NCI-H2196 (cell line): Measurements from ENCODE around the gene C1orf159.
"Not testable (repeated sequence)": the region's sequence is repeated elsewhere in the genome, so short reads cannot be mapped to it uniquely, and the experiment has no call there.

Source experiments
- DNase-seq: peaks from one replicate; lab custom pipeline; 2025; ENCODE audit not compliant: unreplicated experiment; lab: John Stamatoyannopoulos, UW

The C1orf159 gene

DNA sequence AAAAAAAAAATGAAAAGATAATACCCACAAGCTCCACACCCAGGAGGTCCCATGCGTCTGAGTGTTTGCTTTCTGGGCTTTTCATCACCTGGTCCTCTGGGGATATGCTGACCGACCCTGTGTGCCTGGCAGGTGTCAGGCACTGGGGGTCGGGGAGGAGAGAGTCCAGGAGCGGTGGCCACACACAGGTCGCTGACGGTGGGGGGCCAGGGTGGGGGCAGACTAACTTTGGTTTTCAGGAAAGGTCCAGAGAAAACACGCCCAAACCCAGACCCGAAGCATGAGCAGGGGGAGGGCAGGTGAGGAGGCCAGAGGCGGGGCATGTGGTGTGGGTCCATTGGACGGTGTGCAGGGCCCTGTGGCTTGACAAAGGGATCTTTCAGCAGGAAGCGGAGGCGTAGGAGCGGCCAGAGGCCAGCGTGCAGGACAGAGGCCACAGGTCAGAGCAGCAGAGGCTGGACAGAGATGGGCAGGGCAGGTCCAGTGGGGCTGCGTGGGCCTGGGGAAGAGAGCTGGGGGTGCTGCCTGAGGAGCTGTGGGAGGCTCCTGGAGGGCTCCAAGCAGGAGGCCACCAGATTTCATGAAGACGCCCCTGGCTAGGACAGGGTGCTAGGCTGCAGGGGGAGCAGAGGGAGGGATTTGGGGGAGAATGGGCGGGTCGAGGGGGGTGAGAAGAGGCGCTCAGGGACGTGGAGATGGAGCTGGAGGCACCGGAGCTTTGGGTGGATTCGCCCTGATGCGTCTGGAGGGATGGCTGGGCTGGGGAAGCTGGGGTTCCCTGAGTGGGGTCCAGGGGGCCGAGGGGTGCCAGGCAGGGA, 57.6 kb downstream of the C1orf159 start:
- peak; percentile 16 for DNase-seq

DNA sequence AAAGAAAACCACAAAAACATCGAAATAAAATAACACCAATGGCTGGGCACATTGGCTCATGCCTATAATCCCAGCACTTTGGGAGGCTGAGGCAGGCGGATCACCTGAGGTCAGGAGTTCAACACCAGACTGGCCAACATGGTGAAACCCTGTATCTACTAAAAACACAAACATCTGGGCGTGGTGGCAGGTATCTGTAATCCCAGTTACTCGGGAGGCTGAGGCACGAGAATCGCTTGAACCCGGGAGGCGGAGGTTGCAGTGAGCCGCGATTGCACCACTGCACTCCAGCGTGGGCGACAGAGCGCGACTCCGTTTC, 58.2 kb downstream of the C1orf159 start:
- not testable (repeated sequence) for DNase-seq

DNA sequence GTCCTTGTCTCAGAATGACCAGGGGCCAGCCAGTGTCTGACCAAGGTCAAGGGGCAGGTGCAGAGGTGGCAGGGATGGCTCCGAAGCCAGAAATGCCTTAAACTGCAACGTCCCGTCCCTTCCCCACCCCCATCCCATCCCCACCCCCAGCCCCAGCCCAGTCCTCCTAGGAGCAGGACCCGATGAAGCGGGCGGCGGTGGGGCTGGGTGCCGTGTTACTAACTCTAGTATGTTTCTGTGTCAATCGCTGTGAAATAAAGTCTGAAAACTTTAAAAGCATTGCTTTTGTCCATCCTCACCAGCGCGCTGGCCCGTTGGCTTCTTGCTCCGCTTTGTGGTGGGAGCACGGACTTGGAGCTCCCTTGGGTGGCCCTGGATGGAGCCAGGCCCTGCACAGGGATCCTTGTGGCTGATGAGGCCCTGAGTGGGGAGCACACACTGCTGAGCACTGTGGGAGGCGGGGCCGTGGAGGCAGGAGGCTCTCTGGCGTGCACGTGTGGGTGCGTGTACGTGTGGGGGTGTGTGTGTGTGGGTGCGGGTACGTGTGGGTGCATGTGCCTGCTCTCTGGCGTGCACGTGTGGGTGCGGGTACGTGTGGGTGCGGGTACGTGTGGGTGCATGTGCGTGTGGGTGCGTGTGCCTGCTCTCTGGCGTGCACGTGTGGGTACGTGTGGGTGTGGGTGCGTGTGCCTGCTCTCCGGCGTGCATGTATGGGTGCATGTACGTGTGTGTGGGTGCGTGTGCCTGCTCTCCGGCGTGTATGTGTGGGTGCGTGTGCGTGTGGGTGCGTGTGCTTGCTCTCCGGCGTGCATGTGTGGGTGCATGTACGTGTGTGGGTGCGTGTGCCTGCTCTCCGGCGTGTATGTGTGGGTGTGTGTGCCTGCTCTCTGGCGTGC, 59.8 kb downstream of the C1orf159 start:
- no peak for DNase-seq

DNA sequence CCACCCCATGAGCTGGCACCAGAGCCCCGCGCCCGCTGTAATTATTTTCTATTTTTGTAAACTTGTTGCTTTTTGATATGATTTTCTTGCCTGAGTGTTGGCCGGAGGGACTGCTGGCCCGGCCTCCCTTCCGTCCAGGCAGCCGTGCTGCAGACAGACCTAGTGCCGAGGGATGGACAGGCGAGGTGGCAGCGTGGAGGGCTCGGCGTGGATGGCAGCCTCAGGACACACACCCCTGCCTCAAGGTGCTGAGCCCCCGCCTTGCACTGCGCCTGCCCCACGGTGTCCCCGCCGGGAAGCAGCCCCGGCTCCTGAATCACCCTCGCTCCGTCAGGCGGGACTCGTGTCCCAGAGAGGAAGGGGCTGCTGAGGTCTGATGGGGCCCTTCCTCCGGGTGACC, 60.9 kb downstream of the C1orf159 start:
- no peak for DNase-seq

DNA sequence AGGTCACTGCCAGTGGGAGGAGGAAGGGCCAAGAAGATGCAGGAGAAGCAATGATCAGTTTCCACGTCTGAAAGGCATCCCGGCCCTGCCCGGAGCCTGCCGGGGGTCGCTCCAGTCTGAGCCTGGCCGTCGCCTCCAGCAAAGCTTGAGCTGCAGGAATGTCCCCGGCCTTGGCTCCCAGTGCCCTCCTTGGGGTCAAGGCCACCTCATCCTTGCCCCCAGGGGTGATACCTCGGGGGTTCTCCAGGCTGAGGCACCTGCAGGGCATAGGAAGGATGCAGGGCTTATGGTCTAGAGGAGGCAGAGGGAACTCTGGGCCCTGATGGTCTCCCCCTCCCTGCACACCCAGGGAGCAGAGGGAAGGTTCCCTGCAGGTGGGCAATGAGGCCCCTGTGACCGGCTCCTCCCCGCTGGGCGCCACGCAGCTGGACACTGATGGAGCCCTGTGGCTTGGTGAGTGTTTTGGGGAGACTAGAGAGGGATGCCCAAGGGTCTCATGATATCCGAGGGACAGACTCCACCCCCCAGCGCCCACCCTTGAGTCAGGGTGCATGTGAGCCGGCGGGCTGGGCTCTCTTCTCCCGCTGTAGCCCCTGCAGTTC, 61.7 kb downstream of the C1orf159 start:
- DNase-seq: no peak

DNA sequence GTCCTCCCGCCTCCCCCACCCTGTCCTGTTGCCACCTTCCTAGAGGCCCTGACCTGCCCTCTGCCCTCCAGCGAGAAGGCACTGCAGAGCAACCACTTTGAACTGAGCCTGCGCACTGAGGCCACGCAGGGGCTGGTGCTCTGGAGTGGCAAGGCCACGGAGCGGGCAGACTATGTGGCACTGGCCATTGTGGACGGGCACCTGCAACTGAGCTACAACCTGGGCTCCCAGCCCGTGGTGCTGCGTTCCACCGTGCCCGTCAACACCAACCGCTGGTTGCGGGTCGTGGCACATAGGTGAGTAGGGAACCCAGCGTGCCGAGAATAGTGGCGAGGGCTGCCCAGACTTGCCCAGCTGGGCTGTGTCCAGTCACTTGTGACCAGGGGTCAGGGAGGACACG, 62.2 kb downstream of the C1orf159 start:
- no peak for DNase-seq

DNA sequence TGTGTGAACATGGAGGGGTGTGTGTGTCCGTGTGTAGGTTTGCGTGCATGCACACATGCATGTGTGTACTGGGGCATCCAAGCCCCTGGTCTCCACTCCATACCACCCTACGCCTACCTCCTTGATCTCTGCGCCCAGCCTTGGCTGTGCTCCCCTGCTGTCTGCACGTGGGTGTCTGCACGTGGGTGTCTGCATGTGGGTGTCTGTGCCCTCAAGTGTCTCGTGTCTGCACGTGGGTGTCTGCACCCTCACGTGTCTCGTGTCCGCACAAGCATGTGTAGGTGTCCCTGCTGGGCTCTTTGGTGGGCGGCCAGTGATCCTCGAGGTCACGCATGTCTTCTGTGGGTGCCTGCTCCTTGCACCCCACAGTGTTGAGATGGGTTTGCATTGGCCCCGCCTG, 62.9 kb downstream of the C1orf159 start:
- DNase-seq: no peak

DNA sequence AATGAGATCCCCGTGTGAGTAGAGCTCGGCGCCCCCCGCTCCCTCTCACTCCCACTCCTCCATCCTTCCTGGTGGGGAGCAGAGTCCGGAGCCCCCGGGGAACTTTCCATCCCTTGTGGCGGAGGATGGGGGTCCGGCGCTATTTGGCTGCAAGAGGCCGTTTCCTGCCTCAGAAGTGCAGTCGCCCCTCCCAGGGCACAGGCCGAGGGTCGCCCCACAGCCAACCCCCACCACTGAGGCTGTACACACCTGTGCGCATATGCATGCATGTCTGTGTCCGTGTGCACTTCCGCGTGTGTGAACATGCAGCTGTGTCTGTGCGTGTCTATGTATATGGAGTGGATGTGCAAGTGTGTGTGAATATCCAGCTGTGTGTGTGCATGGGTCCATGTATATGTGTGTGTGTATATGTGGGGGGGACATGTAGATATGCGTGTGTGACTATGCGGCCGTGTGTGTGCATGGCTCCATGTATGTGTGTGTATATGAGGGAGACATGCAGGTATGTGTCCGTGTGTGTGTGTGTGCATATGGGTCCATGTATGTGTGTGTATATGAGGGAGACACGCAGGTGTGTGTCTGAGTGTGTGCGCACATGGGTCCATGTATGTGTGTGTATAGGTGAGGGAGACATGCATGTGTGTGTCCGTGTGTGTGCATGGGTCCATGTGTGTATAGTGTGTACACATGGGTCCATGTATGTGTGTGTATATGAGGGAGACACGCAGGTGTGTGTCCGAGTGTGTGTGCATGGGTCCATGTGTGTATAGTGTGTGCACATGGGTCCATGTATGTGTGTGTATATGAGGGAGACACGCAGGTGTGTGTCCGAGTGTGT, 63.7 kb downstream of the C1orf159 start:
- no peak for DNase-seq

DNA sequence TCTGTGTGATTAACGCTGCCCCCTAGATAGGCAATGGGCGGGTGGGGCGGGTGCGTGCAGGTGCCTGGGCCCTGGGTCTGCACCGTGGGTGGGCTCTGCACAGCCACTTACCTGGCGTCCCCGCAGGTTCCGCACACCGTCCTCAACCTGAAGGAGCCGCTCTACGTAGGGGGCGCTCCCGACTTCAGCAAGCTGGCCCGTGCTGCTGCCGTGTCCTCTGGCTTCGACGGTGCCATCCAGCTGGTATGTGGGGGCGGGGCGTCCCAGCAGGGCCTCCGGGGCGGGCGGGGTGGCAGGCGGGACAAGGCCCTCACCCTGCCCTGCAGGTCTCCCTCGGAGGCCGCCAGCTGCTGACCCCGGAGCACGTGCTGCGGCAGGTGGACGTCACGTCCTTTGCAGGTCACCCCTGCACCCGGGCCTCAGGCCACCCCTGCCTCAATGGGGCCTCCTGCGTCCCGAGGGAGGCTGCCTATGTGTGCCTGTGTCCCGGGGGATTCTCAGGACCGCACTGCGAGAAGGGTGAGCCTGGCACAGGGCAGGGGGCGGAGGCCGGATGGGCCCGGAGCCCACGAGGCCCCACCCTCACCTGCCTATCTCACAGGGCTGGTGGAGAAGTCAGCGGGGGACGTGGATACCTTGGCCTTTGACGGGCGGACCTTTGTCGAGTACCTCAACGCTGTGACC, 64.6 kb downstream of the C1orf159 start:
- DNase-seq: no peak

DNA sequence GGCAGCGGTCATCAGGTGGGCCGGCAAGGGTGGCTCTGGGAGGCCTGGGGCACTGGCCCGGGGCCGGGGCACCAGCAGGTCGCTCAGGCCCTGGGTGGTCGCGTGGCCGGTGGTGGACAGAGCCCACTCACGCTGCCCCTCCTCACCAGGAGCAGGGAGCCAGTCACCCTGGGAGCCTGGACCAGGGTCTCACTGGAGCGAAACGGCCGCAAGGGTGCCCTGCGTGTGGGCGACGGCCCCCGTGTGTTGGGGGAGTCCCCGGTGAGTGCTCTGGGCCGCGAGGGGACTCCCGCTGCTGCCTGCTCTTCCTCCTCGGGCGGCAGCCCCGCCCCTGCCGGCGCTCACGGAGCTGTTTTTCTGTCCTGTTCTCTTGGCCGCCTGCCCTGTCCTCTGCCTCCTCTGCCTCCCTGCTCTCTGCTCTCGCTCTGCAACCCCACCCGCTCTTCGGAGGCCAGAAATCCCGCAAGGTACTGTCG, 65.3 kb downstream of the C1orf159 start:
- no peak for DNase-seq

DNA sequence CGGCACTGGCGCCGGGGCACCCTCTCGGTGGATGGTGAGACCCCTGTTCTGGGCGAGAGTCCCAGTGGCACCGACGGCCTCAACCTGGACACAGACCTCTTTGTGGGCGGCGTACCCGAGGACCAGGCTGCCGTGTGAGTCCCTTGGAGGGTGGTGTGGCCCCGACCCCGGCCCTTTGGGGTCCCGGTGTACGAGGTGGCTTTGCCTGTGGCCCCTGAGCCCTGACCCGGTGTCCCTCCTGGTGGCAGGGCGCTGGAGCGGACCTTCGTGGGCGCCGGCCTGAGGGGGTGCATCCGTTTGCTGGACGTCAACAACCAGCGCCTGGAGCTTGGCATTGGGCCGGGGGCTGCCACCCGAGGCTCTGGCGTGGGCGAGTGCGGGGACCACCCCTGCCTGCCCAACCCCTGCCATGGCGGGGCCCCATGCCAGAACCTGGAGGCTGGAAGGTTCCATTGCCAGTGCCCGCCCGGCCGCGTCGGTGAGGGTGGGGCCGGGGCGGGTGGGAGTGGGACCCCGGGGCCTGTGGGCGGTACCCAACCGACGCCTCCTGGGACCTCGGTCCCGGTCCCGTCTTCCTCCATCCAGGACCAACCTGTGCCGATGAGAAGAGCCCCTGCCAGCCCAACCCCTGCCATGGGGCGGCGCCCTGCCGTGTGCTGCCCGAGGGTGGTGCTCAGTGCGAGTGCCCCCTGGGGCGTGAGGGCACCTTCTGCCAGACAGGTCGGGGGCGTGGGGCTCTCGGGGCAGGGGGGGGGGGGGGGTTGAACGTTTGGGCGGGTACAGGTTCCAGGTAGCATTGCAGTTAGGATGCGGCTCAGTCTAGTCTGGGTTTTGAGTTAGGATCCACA, 66.3 kb downstream of the C1orf159 start:
- DNase-seq: no peak

DNA sequence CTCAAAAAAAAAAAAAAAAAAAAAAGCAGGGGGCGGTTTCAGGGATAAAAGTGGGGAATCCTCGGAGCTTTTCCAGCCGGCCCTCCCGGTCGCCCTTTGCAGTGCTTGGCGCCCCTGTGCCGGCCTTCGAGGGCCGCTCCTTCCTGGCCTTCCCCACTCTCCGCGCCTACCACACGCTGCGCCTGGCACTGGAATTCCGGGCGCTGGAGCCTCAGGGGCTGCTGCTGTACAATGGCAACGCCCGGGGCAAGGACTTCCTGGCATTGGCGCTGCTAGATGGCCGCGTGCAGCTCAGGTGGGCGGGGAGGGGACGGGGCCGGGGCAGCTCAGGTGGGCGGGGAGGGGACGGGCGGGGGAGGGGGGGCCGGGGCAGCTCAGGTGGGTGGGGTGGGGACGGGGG, 67.1 kb downstream of the C1orf159 start:
- DNase-seq: no peak

DNA sequence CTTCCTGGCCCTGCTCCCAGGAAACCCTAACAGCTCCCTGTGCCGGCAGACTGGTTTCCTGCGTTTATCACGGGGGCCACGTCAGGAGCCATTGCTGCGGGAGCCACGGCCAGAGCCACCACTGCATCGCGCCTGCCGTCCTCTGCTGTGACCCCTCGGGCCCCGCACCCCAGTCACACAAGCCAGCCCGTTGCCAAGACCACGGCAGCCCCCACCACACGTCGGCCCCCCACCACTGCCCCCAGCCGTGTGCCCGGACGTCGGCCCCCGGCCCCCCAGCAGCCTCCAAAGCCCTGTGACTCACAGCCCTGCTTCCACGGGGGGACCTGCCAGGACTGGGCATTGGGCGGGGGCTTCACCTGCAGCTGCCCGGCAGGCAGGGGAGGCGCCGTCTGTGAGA, 67.9 kb downstream of the C1orf159 start:
- no peak for DNase-seq

DNA sequence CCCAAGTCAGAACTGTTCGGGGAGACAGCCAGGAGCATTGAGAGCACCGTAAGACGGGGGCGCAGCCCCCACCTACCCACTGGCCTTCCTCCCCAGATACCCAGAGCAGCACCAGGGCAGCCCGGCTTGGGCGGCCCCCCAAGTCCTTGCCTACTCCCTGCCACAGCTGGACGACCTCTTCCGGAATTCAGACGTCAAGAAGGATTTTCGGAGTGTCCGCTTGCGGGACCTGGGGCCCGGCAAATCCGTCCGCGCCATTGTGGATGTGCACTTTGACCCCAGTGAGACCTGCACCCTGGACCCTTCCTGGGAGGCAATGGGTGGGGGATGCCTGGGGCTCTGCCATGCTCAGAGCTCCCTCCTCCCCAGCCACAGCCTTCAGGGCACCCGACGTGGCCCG, 68.5 kb downstream of the C1orf159 start:
- DNase-seq: no peak

DNA sequence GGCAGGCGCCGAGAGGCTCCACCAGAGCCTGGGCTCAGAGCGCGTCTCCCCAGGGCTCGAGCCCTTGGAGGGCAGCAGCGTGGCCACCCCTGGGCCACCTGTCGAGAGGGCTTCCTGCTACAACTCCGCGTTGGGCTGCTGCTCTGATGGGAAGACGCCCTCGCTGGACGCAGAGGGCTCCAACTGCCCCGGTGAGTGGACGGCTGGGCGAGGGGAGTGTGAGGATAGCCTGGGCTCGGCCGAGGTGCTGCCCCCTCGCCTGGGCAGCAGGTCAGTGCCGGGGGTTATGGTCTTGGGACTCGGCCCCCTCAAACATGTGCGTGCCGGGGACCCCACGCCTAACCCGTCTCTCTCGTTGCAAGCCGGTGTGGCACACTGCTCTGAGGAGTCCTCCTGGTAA, 69.1 kb downstream of the C1orf159 start:
- DNase-seq: no peak

DNA sequence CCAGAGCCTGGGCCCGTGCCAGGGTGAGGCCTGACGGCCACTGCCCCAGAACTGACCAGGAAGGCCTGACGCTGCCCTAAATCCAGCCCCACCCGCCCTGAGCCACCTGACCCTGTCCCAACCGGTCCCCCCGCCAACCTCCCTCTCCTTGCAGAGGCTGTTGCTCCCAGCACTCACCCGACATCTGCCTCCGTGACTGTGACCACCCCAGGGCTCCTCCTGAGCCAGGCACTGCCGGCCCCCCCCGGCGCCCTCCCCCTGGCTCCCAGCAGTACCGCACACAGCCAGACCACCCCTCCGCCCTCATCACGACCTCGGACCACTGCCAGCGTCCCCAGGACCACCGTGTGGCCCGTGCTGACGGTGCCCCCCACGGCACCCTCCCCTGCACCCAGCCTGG, 69.6 kb downstream of the C1orf159 start:
- no peak for DNase-seq

DNA sequence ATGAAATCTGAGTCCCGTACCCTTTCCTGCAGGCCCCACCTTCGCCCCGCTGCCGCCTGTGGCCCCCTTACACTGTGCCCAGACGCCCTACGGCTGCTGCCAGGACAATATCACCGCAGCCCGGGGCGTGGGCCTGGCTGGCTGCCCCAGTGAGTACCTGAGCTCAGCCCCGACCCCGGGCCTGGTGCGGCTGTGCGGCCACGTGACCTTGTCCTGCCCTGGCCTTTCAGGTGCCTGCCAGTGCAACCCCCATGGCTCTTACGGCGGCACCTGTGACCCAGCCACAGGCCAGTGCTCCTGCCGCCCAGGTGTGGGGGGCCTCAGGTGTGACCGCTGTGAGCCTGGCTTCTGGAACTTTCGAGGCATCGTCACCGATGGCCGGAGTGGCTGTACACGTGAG, 70.8 kb downstream of the C1orf159 start:
- DNase-seq: no peak

DNA sequence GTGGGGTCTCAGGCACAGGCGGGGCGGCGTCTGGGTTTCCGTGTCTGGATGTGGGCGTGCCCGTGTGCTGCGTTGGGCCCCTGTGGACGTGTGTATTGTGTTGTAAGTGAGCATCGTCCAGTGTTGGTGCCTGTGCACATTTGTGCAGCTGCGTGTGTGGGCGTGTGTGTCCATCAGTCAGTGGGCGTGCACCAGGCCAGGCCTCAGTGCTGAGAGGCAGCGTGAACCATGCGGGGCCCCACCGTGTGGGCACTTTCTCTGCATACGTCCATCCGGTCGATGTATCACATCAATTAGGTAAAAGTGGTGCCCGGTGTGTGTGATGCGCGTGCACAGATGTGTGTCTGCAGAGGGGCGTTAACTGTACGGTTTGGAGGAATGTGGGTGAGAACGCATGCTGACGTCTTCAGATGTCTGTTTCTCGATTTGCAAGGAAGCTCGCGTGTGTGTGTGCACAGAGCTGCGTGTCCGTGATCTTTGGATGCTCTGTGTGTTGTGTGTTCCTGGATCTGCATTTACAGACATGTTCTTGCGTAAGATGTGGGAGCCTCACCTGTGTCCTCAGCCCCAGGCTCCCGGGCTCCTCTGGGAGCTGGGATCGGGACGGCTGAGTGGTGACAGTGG, 71.3 kb downstream of the C1orf159 start:
- DNase-seq: no peak

DNA sequence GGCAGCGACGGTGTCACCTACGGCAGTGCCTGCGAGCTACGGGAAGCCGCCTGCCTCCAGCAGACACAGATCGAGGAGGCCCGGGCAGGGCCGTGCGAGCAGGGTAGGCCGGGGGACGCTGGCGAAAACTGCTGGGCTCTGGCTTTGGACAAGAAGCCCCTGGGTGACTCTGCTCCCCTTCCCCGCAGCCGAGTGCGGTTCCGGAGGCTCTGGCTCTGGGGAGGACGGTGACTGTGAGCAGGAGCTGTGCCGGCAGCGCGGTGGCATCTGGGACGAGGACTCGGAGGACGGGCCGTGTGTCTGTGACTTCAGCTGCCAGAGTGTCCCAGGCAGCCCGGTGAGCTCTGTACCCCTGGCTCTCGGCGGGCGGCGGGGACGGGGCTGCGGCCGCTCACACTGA, 72.0 kb downstream of the C1orf159 start:
- no peak for DNase-seq
